Neuronal stem cell (in vitro differentiated cells): Measurements from ENCODE around the gene VGLL2.

ENCODE experiments used
- DNase-seq: peaks from one replicate; pipeline ENCODE4 v3.0.0-alpha.2; 2013; ENCODE audit warnings: low spot score
- H2AFZ ChIP-seq: one replicate; pipeline ENCODE4 v1.6.1; 2013; ENCODE audit warnings: mild to moderate bottlenecking, low read length, inconsistent platforms
- H2AK5ac ChIP-seq: 2 replicates; pipeline ENCODE4 v1.6.1; 2013; ENCODE audit warnings: low read depth, mild to moderate bottlenecking, inconsistent platforms, low read length, moderate library complexity, mixed read lengths
- H2BK120ac ChIP-seq: 2 replicates; pipeline ENCODE4 v1.6.1; 2013; ENCODE audit warnings: low read depth, mild to moderate bottlenecking, inconsistent platforms, low read length, moderate library complexity, mixed read lengths
- H2BK12ac ChIP-seq: one replicate; pipeline ENCODE4 v1.6.1; 2013; ENCODE audit warnings: low read length, inconsistent platforms
- H2BK15ac ChIP-seq: 2 replicates; pipeline ENCODE4 v1.6.1; 2013; ENCODE audit warnings: mild to moderate bottlenecking, low read length, inconsistent platforms, mixed read lengths
- H2BK5ac ChIP-seq: one replicate; pipeline ENCODE4 v1.6.1; 2013; ENCODE audit warnings: inconsistent platforms, mild to moderate bottlenecking, low read length, moderate library complexity
- H3K14ac ChIP-seq: one replicate; pipeline ENCODE4 v1.6.1; 2013; ENCODE audit warnings: low read length, inconsistent platforms
- H3K18ac ChIP-seq: 2 replicates; pipeline ENCODE4 v1.6.1; 2013; ENCODE audit warnings: low read length, inconsistent platforms
- H3K23ac ChIP-seq: 2 replicates; pipeline ENCODE4 v1.6.1; 2013; ENCODE audit warnings: low read depth, mild to moderate bottlenecking, mixed read lengths, low read length, inconsistent platforms; ENCODE audit not compliant: poor library complexity
- H3K27ac ChIP-seq: replicated peaks from 3 replicates; pipeline ENCODE4 v1.5.1; 2013; ENCODE audit warnings: low read length, inconsistent platforms
- H3K27me3 ChIP-seq, 3 experiments: 2 replicates each; pipeline ENCODE4 v1.6.1; 2013; ENCODE audit warnings: low read length in 3 of 3, mild to moderate bottlenecking in 2 of 3, inconsistent platforms in 1 of 3, low read depth in 1 of 3, mixed read lengths in 1 of 3, moderate library complexity in 1 of 3; ENCODE audit not compliant: control insufficient read depth in 3 of 3, insufficient read depth in 3 of 3
- H3K36me3 ChIP-seq, 2 donors: replicated peaks in 1 of 2; 2 replicates each; pipeline ENCODE4 v1.6.1; 2013; ENCODE audit warnings: low read length in 2 of 2; ENCODE audit not compliant: control insufficient read depth in 2 of 2, insufficient read depth in 2 of 2
- H3K4ac ChIP-seq: 2 replicates; pipeline ENCODE4 v1.6.1; 2013; ENCODE audit warnings: inconsistent platforms, mild to moderate bottlenecking, low read length, moderate library complexity
- H3K4me1 ChIP-seq, 2 donors: 1 replicate in 1 of 2; 2 replicates in 1 of 2; pipeline ENCODE4 v1.6.1; 2013; ENCODE audit warnings: low read length in 2 of 2, low read depth in 1 of 2; ENCODE audit not compliant: control insufficient read depth in 2 of 2, insufficient read depth in 1 of 2
- H3K4me2 ChIP-seq: one replicate; pipeline ENCODE4 v1.6.1; 2013; ENCODE audit warnings: mild to moderate bottlenecking, low read length, inconsistent platforms; ENCODE audit not compliant: insufficient read depth, poor library complexity, severe bottlenecking
- H3K4me3 ChIP-seq, 2 donors: 2 replicates each; pipeline ENCODE4 v1.5.1; 2013; ENCODE audit warnings: low read length in 2 of 2, mild to moderate bottlenecking in 2 of 2, inconsistent platforms in 1 of 2, moderate library complexity in 1 of 2
- H3K79me1 ChIP-seq: one replicate; pipeline ENCODE4 v1.6.1; 2013; ENCODE audit warnings: low read depth, mild to moderate bottlenecking, inconsistent platforms, low read length, moderate library complexity
- H3K9ac ChIP-seq: one replicate; pipeline ENCODE4 v1.6.1; 2013; ENCODE audit warnings: mild to moderate bottlenecking, low read depth, low read length, inconsistent platforms; ENCODE audit not compliant: poor library complexity
- H3K9me3 ChIP-seq, 2 donors: replicated peaks in 1 of 2; 2 replicates each; pipeline versions ENCODE3 to v1.6.1; 2013; ENCODE audit warnings: low read length in 2 of 2, mild to moderate bottlenecking in 2 of 2, inconsistent platforms in 1 of 2, low read depth in 1 of 2, mixed read lengths in 1 of 2, moderate library complexity in 1 of 2; ENCODE audit not compliant: control insufficient read depth in 2 of 2, insufficient read depth in 1 of 2
- H4K8ac ChIP-seq: one replicate; pipeline ENCODE4 v1.6.1; 2013; ENCODE audit warnings: low read depth, mild to moderate bottlenecking, inconsistent platforms, low read length, moderate library complexity
- H4K91ac ChIP-seq: one replicate; pipeline ENCODE4 v1.6.1; 2013; ENCODE audit warnings: low read length, low read depth, mild to moderate bottlenecking, inconsistent platforms; ENCODE audit not compliant: poor library complexity
- WGBS, 2 donors: extraction: QIAGEN DNeasy Blood & Tissue Kit; methylation state at CpG; one replicate each; pipeline ENCODE4 v1.1.7; 2013; ENCODE audit warnings: missing lambda C conversion rate in 2 of 2, mixed read lengths in 1 of 2; ENCODE audit not compliant: insufficient read length in 2 of 2, insufficient replicate concordance in 1 of 2; ENCODE audit errors: extremely low coverage in 2 of 2; 5-methylcytosine and 5-hydroxymethylcytosine counted together

The VGLL2 gene

GRCh38 chr6:117290173-117290846 lies 25.0 kb downstream of the VGLL2 start:
- Histone ChIP-seq H3K27ac (no peak overlapping the region), H3K9me3 (no peaks in the 10 kb centered on the region), H2BK12ac (no peak overlapping the region), H3K9ac (no peak overlapping the region), H3K4ac (no peak overlapping the region), H3K27me3 (no peaks in the 10 kb centered on the region), H3K14ac (no peak overlapping the region), H2BK5ac (no peak overlapping the region), H2BK15ac (no peak overlapping the region), H3K36me3 (no peaks in the 10 kb centered on the region), H4K8ac (no peak overlapping the region), H3K23ac (no peak overlapping the region), H3K79me1 (no peaks in the 10 kb centered on the region), H2AFZ (no peak overlapping the region), H4K91ac (no peak overlapping the region), H3K4me3 (no peak overlapping the region), H2AK5ac (no peak overlapping the region), H2BK120ac (no peak overlapping the region), H3K4me1 (no peaks in the 10 kb centered on the region), H3K18ac (no peak overlapping the region), H3K4me2 (no peak overlapping the region)
- WGBS, 2 donors: no CpG with 5 or more reads among the region's 3 CpGs
- DNase-seq: no peak

- no CpG with 5 or more reads among the region's 3 CpGs for WGBS, 2 donors
- H3K9me3 ChIP-seq: no peaks in the 10 kb centered on the region
- no peak overlapping the region for H2BK5ac ChIP-seq
- no peaks in the 10 kb centered on the region for H3K36me3 ChIP-seq
- H2BK120ac ChIP-seq: no peak overlapping the region
- H3K4me1 ChIP-seq: no peaks in the 10 kb centered on the region
- no peak overlapping the region for H3K14ac ChIP-seq
- no peak overlapping the region for H2BK15ac ChIP-seq
- H4K91ac ChIP-seq: no peak overlapping the region
- H3K4me2 ChIP-seq: no peak overlapping the region
- no peak overlapping the region for H3K23ac ChIP-seq
- no peak overlapping the region for H3K4ac ChIP-seq
- no peak overlapping the region for H3K18ac ChIP-seq
- DNase-seq: no peak
- H3K79me1 ChIP-seq: no peaks in the 10 kb centered on the region
- no peak overlapping the region for H3K27ac ChIP-seq
- H4K8ac ChIP-seq: no peak overlapping the region
- H3K4me3 ChIP-seq: no peak overlapping the region
- no peak overlapping the region for H2BK12ac ChIP-seq
- H3K9ac ChIP-seq: no peak overlapping the region
- H2AK5ac ChIP-seq: no peak overlapping the region
- no peaks in the 10 kb centered on the region for H3K27me3 ChIP-seq
- no peak overlapping the region for H2AFZ ChIP-seq
Measured at GRCh38 chr6:117298941-117299340, 33.6 kb downstream of the VGLL2 start.

GRCh38 chr6:117303323-117303722 lies 38.0 kb downstream of the VGLL2 start:
- DNase-seq: no peak
- no peak overlapping the region for H3K4me3 ChIP-seq
- H2AK5ac ChIP-seq: no peak overlapping the region
- H2BK5ac ChIP-seq: no peak overlapping the region
- H3K4me1 ChIP-seq: no peaks in the 10 kb centered on the region
- H3K23ac ChIP-seq: no peak overlapping the region
- no peak overlapping the region for H3K9ac ChIP-seq
- H3K36me3 ChIP-seq: no peaks in the 10 kb centered on the region
- H3K4me2 ChIP-seq: no peak overlapping the region
- H3K14ac ChIP-seq: no peak overlapping the region
- no peak overlapping the region for H3K27ac ChIP-seq
- H3K79me1 ChIP-seq: no peaks in the 10 kb centered on the region
- H2AFZ ChIP-seq: no peak overlapping the region
- H3K27me3 ChIP-seq: no peaks in the 10 kb centered on the region
- no peak overlapping the region for H2BK12ac ChIP-seq
- no peaks in the 10 kb centered on the region for H3K9me3 ChIP-seq
- no peak overlapping the region for H3K4ac ChIP-seq
- H3K18ac ChIP-seq: no peak overlapping the region
- WGBS, 2 donors: no CpG with 5 or more reads among the region's 3 CpGs
- no peak overlapping the region for H2BK120ac ChIP-seq
- H4K91ac ChIP-seq: no peak overlapping the region
- no peak overlapping the region for H2BK15ac ChIP-seq
- H4K8ac ChIP-seq: no peak overlapping the region

GRCh38 chr6:117304446-117304845 lies 39.1 kb downstream of the VGLL2 start:
- no peak overlapping the region for H3K14ac ChIP-seq
- no peak overlapping the region for H3K23ac ChIP-seq
- H2AK5ac ChIP-seq: no peak overlapping the region
- H3K9ac ChIP-seq: no peak overlapping the region
- no peak overlapping the region for H2BK15ac ChIP-seq
- no peak overlapping the region for H3K4ac ChIP-seq
- no peaks in the 10 kb centered on the region for H3K27me3 ChIP-seq
- DNase-seq: no peak
- H3K18ac ChIP-seq: no peak overlapping the region
- H2BK12ac ChIP-seq: no peak overlapping the region
- H4K8ac ChIP-seq: no peak overlapping the region
- no peak overlapping the region for H4K91ac ChIP-seq
- no peak overlapping the region for H3K4me3 ChIP-seq
- H3K27ac ChIP-seq: no peak overlapping the region
- no peak overlapping the region for H2AFZ ChIP-seq
- no peaks in the 10 kb centered on the region for H3K36me3 ChIP-seq
- H2BK120ac ChIP-seq: no peak overlapping the region
- no CpG with 5 or more reads among the region's 2 CpGs for WGBS, 2 donors
- H3K79me1 ChIP-seq: no peaks in the 10 kb centered on the region
- no peak overlapping the region for H2BK5ac ChIP-seq
- no peak overlapping the region for H3K4me2 ChIP-seq
- H3K9me3 ChIP-seq: no peaks in the 10 kb centered on the region
- no peaks in the 10 kb centered on the region for H3K4me1 ChIP-seq
